Endometrial microvascular endothelial cells (primary cell): ENCODE measurements around the gene CYTH2. TPM values are rescaled to one million over a fixed set of nuclear protein-coding genes. Genes with fewer than 3 reads are reported as not detected.
"Not testable (repeated sequence)": the region's sequence is repeated elsewhere in the genome, so short reads cannot be mapped to it uniquely, and the experiment has no call there.

Source experiments
- in situ Hi-C: cut with HindIII; loops from 2 replicates; pipeline ENCODE4 v1.10.0; 2017; ENCODE audit warnings: low sequenced_read_pairs, low pct_unique_long_range_greater_than_20kb; ENCODE audit errors: inconsistent ontology term
- total RNA-seq: library from RNA; depleted of rRNA; stranded (reverse); fragments of >200 nt; gene quantifications from one replicate; pipeline ENCODE4 v1.2.3, GENCODE V29; 2015; ENCODE audit errors: inconsistent ontology term

Gene CYTH2
- total RNA-seq, 1 donor from 2014 or later: 19.0 TPM

DNA sequence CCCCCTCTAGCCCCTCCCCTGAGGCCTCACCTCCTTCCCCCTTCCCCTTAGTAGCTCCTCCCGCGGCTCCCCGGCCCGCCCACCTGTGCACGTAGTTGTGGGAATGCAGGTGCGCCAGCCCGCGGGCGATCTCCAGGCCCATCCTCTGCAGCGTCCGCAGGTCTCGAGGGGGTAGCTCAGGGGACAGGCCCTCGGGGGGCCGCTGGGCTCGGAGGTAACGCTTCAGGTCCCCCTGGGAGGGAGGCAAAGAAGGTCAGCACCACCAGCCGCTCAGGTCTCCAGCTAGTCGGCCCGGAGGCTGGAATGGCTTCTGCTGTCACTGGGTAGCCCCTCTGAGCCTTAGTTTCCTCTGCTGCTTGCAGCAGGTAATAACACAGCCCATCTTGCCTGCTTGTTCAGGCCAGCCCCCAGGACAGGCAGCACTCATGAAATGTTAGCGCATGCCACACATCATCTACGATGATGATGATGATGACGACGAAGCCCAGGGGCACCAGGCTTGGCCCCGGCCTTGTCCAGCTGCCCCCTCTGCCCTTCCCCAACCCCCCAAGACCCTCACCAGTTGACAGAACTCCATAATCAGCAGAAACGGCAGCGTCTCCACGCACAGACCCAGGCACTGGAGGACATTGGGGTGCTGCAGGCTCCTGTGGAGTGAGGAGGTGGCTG, 33.3 kb downstream of the CYTH2 start:
- in situ Hi-C loops: no loop called here

GRCh38 chr19:48506138-48506733, 37.1 kb downstream of the CYTH2 start:
- in situ Hi-C loops: no loop called here

DNA sequence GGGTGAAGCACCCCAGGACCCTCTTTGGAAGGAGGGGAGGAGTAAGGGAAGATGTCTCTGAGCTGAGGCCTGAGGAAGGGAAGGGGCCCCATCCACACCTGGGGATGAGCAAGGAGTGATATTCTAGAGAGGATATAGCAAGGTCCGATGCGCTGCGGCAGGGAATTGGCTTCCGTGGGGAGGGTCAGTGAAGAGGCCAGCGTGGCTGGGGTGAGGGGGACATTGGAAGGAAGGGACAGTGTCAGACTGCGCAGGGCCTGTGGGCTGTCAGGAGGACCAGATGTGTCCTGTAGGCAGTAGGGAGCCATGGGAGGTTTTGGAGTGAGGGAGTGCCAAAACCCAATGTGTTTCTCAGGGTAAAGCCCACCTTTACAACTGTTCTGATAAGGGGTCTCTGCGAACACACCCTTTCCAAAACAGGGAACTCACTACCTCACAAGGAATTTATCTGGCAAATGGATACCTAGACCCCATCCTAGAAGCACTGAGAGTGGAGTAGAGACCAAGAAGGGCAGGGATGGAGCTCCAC, 38.8 kb downstream of the CYTH2 start:
- in situ Hi-C loops: no loop called here

DNA sequence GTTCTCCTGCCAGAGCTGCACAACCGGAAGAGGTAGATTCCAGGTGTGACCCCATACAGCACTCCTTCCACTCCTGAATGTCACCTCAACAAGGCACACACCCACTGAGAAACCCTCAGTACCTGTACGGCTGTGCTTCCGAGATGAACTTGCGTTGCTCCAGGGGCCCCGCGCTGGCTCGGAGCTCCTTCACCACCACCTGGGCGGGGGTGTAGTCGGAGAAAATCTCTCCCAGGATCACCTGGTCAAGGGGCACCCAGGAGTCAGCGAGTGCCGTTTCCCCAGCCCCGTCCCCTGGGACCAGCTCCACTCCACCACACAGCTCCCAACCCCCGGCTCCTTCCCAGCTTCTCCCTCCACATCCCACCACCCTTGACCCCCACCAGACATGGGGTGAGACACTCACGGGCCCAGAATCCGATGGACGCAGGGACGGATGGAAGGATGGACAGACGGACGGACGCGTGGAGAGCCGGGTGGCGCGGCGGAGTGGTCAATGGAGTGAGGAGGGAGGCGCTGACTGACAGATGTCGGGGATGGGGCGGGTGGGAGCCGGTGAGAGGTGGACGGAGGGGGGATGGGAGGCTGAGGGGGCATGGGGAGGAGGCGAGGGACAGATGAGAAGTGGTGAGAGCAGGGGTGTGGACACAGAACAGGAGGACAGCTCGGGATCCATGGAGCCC, 39.7 kb downstream of the CYTH2 start:
- in situ Hi-C loops: no loop called here

- in situ Hi-C loops: no loop called here
Observed at GRCh38 chr19:48509467-48510194, 40.5 kb downstream of the CYTH2 start.

GRCh38 chr19:48510421-48511268, 41.5 kb downstream of the CYTH2 start:
- in situ Hi-C loops: no loop called here

DNA sequence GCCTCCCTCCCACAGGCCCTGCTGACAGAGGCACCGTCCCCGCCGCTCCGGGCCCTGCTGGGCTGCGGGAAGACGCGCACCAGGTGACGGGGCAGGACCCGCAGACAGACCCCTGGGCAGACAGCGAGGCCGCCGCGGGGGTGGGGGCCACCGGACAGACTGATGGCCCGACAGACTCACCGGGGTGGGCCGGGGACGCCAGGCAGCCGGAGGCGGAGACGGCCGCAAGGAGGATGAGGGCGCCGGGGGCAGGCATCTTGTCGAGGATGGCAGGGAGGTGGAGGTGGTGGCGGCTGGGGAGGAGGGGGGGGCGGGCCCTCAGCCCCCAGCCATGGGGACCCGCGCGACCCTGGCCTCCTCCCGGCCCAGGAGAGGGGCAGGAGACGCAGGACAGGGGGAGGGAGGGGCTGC, 42.2 kb downstream of the CYTH2 start:
- in situ Hi-C loops: no loop called here

DNA sequence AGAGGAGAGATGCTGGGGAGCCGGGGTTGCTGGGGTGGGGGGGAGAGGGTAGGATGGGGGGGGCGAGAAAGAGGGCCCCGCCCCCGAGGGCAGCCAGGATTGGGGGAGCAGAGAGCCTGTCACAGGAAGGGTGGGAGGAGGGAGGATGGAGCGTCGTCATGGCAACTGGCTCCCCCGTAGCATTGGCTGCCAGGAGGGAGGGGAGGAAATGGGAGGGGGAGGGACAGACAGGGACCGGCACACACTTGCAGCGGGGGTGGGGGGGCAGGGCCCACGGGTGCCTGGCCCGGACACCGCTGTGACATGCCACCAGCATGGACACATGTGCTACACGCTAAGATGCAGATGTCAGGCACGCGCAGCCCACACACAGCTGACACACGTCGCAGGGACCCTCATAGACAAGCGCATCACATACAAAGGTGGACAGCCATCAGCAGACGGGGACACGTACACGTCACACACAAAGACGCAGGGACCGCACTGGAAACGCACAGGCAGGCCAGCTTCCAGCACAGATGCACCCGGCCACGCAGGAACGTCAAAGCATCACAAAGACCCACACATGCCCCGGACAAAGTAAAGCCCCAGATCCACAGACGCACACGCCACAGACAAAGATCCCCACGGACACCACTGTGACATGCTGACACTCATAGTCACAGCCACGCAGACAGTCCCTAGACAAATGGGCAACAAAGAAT, 42.8 kb downstream of the CYTH2 start, which contains the start of gene LMTK3:
Gene LMTK3, minus strand, starts transcription at position 36 of the 704 bp plus-strand sequence. CDS start 259 bp downstream, outside the sequence.
- in situ Hi-C loops: no loop called here

DNA sequence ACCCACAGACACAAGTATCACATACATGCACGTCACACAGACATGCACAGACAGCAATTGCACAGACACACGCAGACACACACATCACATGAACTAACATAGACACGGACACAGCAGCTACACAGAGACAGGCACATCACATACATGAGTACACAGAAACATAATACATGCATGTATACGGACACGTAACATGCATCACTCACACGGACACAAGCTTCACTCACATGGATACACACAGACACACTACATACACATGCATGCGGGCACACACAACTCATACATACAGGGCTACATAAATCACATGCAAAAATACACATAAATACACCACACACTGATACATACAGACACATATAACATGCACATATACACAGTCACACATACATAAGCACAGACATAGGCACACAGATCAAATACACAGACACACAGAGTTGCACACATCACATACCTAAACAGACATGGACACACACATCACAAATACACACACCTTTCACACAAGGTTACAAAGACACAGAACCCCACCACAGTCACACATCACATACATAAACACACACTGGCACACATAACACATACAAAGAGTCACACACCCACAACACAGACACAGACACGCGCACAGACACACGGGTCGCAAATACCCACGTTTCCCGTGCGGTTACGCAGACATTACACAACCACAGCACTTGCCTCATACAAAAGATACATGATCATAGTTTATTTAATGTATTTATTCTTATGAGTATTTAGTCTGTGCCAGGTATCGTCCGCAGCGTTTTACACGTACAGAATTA, 43.5 kb downstream of the CYTH2 start:
- in situ Hi-C loops: no loop called here

DNA sequence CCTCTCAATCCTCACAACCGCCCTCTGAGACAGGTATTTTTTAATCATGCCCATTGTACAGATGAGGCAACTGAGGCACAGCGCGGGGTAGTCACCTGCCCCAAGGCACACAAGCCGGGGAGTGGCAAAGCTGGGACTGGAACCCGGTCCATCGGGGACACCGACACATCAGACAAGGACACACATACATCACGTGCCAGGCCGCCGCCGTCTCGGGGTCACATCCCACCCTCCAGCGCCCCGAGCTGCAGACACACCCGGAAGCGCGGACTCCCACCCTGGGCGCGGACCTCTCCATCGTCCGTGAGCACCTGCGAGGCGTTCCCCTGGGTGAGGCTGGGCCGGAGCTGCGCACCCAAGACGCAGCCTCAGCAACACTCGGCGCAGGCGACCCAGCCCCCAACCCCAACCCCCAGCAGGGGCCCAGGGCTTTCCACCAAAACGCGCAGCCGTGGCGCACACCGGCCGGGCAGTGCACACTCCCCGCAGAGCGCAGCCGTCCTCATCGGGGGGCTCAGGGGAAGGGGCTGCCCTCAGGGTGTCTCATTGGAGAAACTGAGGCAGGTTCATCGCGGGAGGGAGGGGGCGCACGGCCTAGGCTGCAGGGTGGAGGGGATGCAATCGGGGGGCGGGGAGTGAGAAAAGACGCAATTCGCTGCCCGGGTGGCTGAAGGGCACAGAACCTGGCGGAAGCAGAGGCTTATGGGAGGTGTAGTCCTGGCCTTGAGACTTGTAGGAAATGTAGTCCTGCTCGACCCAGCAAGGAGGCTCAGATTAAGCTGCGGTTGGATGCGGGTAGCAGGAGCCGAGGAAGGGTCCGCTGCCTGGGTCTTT, 44.3 kb downstream of the CYTH2 start:
- in situ Hi-C loops: no loop called here

- in situ Hi-C loops: no loop called here
Observed at GRCh38 chr19:48514123-48514458, 44.9 kb downstream of the CYTH2 start.

DNA sequence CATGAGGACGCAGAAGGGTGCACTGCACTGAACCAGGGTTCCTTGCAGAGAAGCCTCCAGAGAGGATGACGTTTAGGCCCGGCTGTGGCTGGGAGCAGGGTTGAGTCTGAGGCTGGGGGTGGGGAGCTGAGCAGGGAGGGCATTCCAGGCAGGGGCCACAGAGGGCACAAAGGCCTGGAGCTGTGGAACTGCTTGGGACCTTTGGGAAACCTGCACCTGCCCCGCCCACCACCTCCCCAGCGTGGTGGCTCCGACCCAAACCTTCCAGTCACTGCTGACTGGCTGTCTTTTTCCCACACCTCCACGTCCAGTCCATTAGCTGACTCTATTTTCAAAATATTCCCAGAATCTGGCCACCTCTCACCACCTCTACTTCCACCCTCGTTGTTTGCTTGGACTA, 47.4 kb downstream of the CYTH2 start:
- in situ Hi-C loops: no loop called here

DNA sequence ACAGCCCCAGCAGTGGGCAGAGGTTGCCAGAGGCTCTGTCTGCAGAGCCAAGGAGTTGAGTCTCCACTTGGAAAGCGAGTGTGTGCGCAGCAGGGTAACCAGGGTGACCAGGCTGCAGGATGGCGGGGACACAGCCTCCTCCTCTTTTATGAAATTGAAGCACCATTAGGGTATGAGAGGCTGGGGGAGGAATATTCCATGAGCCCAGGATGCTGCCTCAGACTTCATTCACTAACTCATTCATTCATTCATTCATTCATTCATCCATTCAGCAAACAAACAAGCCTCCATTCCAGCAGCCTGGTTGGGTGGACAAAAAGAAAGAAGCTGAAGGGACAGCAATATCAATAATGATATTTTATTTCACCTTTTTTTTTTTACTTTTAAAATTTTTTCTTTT, 49.0 kb downstream of the CYTH2 start:
- in situ Hi-C loops: no loop called here

DNA sequence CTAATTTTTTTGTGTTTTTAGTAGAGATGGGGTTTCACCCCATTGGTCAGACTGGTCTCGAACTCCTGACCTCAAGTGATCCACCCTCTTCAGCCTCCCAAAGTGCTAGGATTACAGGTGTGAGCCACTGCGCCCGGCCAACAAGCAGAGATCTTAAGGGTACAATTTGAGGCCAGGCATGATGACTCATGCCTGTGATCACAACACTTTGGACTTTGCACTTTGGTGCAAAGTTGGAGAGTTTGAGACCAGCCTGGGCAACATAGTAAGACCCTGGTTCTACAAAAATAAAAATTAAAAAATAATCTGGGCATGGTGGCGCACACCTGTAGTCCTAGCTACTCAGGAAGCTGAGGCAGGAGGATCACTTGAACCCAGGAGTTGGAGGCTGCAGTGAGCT, 50.3 kb downstream of the CYTH2 start:
- in situ Hi-C loops: not testable (repeated sequence)

DNA sequence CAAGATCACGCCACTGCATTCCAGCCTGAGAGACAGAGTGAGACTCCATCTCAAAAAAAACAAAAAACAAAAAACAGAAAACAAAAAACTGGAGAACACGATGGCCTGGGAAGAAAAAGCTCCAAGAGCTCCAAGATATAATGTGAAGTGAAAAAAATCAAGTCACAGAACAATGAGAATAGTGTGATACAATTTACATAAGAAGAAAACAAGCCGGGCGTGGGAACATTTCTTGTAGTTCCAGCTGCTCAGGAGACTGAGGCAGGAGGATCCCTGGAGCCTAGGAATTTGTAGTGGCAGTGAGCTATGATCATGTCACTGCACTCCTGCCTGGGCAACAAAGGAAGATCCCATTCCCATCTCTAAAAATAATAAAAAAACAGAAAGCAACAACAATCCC, 51.0 kb downstream of the CYTH2 start:
- in situ Hi-C loops: no loop called here

DNA sequence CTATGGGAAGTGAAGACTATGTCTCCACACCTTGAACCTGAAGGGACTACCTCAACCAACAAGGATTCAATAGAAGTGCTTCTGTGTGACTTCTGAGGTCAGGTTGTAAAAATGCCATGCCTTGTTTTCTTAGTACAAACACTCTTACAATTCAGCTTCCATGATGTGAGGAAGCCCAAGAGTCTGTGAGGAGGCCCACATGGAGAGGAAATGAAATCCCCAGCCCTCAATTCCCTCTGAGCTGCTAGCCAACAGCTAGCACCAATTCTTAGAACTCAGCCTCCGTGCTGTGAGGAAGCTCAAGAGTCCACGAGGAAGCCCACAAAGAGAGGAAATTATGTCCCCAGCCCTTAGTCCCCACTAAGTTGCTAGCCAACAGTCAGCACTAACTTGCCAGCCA, 55.1 kb downstream of the CYTH2 start:
- in situ Hi-C loops: no loop called here

DNA sequence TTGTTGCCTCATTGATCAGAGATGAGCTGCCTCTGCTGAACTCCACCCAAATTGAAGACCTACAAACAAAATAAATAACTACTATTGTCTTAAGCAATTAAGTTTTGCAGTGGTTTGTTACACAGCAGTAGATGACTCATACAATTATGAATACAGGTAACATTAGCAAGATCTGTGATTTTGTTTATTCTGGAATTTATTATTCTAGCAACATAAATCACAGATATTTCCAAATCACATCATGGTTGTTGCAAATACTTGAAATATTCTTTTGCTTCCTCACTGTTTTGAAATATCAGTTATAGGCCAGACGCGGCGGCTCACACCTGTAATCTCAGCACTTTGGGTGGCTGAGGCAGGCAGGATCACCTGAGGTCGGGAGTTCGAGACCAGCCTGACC, 55.6 kb downstream of the CYTH2 start:
- in situ Hi-C loops: no loop called here
